Testis (tissue), 2 donors: Measurements from ENCODE around the gene ARID1B.

Experiments used
- CTCF ChIP-seq, 3 experiments: fragments of 450-650 bp in 2 of 3; fragments of 200-600 bp in 1 of 3; sonication (generic) in 1 of 3; IDR thresholded peaks; one replicate each; pipeline ENCODE4 v1.5.1; 2016 to 2019; ENCODE audit warnings: antibody characterized with exemption in 3 of 3, mild to moderate bottlenecking in 2 of 3, moderate library complexity in 1 of 3
- POLR2A ChIP-seq: fragments of 450-650 bp; IDR thresholded peaks from one replicate; pipeline ENCODE4 v1.6.1; 2017; ENCODE audit warnings: antibody characterized with exemption, mild to moderate bottlenecking, moderate library complexity

- TF ChIP-seq CTCF (IDR thresholded peaks at IDR 0.05) (no peak), POLR2A (no peak)
Measured at GRCh38 chr6:156996265-156996664, 219.1 kb downstream of the ARID1B start.
